ENCODE data around the gene B4GALNT3.
A peak's percentile ranks its signal among the peaks of the same experiment; 100 is the strongest.
"Not testable (repeated sequence)": the region's sequence is repeated elsewhere in the genome, so short reads cannot be mapped to it uniquely, and the experiment has no call there.

The B4GALNT3 gene

DNA sequence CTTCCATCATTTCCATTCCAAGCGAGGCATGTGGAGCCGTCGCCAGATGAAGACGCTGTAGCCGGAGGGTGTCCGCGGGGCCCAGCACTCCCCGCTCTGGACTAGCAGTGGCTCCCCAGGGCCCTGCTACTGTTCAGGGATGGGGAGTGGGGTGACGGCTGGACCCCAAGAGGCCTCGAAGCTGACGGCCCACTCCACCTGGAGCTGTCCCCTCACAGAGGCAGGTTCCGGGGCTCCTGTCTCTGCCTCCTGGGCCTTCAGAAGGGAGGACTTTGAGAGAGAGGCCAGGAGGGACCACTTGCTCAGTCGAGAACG lies 101.6 kb downstream of the B4GALNT3 start:
- no peak for DNase-seq

DNA sequence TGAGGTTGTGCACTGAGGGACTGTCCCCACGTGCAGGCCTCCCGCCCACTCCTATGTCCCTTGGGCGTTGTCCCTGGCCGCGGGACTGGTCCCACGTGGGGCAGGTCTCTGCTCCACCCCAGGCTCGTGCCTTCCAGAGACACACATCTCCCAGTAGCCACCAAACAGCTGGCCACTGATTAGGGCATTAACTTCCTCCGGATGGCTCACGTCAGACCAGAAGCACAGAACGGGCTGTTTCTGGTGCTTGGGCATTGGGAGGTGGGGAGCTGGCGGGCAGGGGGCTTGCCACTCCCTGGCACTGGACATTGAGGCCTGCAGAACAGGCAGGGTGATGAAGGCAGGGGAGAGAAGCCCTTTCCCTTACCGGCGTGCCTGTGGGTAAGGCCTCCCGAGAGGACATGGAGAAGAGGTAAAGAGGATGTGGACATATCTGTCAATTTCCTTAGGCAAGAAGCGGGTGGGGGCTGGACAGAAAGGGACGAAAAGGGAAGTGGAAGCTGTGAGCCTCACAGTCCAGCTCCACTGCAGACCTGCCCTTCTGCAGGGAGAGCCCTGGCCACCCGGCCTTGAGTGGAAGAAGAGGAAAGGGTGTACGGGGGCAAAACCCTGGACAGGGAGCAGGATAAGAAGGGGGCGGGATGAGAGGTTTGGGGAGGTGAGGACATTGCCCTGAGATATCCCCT lies 102.3 kb downstream of the B4GALNT3 start:
- DNase-seq = no peak

GRCh38 chr12:562634-563033 lies 102.9 kb downstream of the B4GALNT3 start:
- DNase-seq = peak in 2 of 6 experiments; percentile 21

DNA sequence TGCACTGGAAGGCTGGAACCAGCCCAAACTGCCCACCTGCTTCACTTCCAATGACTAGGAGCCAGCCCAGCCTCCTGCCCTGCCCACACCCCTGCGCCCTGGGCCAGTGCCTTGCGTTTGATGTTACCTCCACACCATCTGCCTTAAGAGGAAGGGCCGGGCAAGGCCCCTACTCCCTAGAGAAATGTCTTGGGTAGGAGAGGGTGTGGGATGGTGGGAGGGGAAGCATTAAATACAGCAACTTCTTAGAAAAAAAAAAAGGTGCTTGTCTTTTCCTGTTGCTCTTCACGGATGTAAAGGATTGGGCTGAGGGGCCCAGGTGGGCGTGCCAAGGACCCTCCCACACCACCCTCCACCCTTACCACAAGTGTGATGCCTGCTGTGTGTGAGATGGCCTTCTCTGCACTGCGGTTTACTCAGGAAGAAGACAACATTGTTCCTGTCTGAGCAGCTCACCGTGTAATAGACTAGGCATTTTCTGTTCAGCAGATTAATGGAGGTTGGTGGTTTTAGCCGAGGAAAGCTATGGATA lies 103.6 kb downstream of the B4GALNT3 start:
- DNase-seq = peak; percentile 35 to 85 (median 64)

DNA sequence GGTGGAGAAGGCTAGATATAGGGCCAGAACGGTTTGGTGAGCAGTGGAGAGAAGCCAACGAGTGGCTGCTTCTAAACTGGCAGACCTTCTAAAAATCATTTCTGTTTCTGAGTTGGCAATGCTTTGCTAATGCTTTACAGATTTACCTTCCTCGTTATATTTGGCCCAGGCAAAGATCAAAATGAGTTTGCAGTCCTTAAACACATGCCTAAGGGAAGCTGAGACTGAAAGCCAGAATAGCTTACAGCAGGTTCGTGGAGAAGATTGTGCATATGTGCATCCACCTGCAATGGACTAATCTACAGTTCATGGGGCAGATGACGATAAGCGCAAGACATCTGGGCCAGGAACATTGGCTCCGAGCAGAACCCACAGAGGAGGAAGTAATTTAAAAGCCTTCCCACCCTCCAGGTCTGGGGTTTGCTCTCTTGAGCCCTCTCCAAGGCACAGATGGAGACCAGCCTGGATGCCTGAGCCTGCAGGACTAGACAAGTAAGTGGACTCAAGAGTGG lies 104.1 kb downstream of the B4GALNT3 start:
- no peak for DNase-seq

- DNase-seq = no peak
These were observed 105.4 kb downstream of the B4GALNT3 start for GRCh38 chr12:565161-565560.

DNA sequence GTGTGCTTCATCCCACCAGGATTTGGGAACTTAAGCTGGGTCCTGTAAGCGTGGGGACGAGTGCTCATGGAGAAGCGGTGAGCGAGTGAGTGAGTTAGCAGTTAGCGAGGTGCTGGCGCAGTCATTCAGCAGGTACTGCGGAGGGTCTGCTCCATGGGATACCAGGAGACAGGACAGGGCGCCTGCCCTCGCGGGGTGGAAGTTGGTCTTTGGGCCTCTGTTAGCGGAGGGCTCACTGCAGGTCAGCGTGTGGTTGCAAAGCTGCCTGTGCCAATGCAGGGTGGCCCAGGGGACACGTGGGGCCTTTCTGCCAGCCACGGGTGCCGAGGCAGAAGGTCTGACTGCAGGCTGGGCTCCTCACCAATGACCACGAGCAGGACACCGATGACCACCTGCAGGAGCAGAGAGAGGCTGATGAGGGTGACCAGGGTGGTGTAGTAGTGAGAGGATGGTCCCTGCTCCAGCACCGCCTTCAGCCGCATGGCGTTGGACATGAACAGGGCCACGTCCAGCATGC lies 105.9 kb downstream of the B4GALNT3 start:
- DNase-seq = no peak

- DNase-seq = no peak
These were observed 108.7 kb downstream of the B4GALNT3 start for GRCh38 chr12:568486-568885.

GRCh38 chr12:569091-569676 lies 109.4 kb downstream of the B4GALNT3 start:
- no peak for DNase-seq

DNA sequence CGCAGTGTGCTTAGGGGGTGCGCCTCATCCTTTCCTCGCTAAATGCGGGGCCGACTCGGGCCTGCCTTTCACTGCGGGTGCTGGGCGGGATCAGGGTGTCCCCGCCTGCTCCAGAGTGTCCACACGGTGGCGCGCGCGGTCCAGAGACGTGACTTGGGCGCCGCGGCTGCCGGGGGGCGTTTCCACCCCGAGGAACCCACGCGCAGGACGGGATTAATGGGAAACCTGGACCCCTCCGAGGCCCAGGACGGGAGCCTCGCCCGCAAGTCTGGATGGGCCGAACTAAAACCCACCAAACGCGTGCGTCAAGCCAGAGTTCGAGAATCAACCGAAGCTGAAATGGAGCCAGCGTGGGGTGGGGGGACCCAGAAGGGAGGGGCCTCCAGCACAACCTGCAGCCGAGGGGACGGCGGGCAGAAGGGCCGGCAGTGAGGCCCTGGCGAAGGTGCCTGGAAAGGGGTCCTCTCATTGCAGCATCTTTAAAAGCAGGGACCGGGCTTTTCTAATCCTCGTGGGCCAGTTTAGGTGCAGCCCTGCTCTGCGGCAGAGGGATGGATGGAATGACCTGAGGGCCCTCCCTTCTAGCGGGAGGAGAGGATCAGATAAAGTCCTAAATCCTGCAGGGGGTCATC lies 110.2 kb downstream of the B4GALNT3 start:
- peak; percentile 66 to 90 (median 82) for DNase-seq

DNA sequence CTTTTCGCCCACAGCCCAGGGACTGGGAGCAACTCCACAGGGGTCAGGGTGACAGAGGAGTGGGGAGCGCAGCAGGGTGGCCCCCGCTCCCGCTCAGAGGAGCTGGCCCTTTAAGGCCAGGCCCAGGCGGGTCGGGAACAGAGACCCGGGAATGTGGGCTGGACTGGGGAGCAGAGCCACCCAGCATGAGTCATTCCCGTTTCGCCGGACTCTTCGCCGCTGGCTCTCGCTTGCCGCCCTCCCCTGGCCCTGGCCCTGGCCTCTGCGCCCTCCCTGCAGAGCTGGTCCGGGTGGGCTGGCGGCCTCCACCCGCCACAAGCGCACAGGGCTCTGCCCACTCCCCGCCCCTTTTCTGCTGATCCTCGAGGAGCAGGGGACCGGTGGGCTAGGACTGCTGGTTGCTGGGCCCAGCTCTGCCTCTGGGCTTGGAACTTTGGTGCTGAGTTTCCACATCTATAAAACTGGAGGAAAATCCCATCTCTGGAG lies 110.7 kb downstream of the B4GALNT3 start:
- DNase-seq = no peak

DNA sequence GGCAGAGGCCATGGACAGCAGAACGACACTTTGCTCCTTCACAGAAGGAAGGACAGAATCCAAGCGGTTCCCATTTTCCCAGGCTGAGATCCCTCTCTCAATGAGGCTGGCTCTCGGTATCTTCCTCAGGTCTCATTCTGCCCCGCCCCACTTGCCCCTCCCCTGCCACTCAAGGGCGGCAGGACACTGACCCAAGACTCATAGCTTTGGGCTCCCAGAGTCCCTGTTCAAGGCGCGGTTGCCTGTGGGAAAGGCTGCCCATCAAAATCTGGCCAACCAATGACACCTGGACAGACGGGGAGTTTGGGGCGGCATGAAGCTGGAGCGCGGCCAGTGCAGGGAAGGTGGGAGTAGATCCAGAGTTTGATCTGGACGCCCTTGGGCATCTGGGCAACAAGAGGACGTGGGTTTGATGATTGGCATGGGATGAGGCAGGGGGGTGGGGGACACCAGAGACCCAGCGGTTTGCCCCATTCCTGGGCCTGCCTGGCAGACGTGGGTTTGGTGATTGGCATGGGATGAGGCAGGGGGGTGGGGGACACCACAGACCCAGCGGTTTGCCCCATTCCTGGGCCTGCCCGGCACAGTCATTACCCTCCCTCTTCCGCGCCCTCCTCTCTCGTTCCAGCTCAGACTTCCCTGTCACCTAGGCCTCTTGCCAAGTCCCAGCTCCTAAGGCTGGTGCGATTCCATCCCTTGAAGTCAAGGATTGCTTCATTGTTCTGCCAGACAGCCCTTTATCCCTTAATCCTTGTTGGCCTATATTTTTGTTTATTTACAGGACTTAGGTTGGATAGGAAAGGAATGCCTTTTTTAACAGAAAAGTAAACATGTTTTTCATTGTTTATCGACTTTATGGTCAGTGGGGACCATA lies 111.4 kb downstream of the B4GALNT3 start:
- DNase-seq = no peak

DNA sequence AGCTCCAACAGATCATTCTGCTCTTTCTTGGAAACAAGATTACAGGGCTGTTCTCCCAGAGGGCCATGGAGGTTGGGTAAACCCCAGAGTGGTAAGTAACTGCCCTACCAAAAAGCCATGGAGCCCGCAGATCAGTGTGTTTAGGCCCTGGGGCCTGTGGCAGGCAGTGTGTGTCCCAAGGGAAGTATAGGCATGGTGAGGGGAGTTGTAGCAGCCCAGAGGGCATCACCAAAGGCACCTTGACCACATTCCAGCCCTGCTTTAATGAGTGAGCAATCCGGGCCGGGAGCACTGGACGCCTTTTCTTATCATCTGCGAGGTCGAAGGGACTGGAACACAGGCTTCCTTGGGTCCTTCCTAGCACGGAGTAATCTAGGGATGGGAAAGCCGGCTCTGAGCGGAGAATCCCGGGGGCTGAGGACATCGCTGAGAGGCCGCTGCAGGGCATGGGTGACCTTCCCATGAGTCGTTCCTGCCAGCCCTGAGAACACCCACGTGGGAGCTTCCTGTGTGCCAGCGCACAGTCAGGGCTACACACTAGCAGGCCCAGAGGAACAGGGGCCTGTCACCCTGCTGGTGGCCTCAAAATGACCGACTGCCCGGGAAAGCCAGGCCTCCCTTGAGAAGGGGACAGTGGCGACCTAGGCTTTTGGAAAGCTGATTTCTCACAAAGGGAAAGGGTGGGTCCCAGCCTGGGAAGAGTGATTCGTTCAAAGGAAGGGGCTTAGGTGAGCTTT lies 112.2 kb downstream of the B4GALNT3 start:
- DNase-seq = no peak

DNA sequence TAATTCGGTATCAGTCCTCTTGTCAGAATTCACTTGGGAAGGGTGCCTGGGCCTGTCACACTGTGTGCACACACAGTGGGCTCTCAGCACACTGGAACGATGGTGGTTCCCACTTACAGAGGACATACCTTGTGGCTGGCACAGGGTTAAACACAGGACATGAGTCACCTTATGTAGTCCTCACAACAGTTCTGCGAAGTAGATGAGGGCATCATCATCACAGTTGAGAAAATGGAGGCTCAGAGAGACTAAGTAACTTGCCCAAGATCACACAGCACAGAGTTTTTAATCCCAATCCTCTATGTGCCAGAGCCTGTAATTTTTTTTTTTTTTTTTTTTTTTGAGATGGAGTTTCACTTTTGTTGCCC lies 112.8 kb downstream of the B4GALNT3 start:
- DNase-seq = no peak

GRCh38 chr12:573232-573631 lies 113.5 kb downstream of the B4GALNT3 start:
- DNase-seq = no peak

DNA sequence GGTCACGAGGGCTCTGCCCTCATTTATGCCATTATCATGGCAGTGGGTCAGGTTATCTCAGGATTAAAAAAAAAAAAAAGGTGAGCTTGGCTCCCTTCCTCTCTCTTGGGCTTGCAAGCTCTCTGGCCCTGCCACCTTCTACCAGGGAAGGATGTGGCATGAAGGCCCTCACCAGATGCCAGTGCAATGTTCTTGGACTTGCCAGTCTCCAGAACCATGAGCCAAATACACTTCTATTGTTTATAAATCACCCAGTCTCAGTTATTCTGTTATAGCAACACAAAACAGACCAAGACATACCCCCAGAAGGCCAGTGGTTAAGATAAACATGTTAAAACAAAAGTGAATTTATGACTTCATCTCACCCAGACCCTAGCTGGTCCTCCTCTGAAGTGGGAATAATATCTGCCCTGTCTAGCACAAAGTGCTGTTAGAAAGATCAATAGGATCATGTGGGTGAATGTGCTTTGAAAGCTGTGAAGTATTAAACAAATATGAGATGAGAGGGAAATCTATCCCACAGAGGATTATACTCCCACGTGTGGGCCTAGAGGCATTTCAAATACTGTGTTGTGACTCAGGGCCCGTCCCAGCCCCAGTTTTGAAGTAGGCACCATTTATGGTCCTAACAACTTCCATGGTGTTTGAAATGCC lies 114.9 kb downstream of the B4GALNT3 start:
- no peak for DNase-seq

DNA sequence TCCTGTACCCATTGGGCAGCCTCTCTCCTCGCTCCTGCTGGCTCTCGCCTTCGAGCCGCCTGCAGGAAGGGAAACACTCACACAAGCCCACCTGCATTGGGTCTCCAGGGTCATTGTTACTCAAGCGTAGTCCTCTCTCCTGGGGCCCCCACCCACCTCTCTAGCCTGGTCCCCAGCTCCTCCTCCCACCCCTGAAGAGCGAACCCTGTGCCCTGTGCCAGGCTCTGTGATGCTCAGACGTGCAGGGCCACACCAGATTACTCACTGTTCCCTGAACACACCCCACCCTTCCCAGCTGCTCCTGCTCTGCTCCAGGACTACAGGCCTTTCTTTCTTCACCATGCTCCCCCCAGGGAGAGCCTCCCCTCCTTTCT lies 115.4 kb downstream of the B4GALNT3 start:
- no peak for DNase-seq

- peak; percentile 65 to 91 (median 76) for DNase-seq
These were observed 116.3 kb downstream of the B4GALNT3 start for GRCh38 chr12:575948-576614.

GRCh38 chr12:576615-577110 lies 116.9 kb downstream of the B4GALNT3 start:
- DNase-seq = no peak

GRCh38 chr12:577994-578747 lies 118.4 kb downstream of the B4GALNT3 start:
- DNase-seq = not testable (repeated sequence)
